Stimulated activated naive CD4-positive, alpha-beta T cell (primary cell): Measurements from ENCODE around the gene RASD1.

ENCODE experiments used
- DNase-seq, 6 experiments: peaks; one replicate each; lab custom pipeline; 2025; lab: John Stamatoyannopoulos, UW

RASD1 gene

DNA sequence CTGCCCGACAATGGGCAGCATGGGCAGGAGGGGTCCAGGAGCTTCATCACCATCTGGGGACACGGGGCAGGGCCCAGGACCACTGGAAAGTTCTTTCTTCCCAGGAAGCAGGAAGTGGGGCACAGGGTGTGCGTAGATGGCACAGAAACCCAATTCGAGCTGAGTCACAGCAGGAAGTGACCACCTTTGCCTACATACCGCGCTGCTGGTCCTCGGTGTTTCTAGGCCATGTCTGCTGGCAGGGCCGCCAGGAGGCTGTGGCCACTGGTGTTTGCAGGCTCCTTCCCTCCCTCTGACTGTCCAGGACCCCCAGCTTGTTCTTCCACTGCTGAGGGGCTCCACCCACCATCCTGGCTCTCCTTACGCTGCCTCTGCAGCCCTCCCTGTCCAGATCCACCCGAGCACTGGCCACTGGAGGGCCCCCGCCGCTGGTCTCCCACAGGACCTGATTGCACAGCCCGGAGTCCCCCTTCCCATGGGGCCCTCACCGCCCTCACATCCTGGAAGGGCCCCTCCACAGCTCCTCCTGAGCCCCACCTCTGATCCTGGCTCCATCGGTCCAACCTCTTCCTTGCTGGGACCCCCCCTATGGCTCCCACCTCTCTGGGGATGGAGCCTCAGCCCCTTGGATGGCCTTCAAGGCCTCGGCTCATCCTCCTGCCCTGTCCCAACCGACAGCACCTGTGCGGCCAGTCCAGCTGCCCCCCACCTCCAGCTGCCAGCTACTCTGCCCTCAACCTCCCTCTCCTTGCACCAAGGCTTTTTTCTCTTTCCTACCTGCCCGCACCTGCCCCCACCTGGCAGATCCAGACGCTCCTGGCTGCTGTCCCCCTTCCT lies 14.5 kb upstream of the RASD1 start:
- DNase-seq, result no peak

DNA sequence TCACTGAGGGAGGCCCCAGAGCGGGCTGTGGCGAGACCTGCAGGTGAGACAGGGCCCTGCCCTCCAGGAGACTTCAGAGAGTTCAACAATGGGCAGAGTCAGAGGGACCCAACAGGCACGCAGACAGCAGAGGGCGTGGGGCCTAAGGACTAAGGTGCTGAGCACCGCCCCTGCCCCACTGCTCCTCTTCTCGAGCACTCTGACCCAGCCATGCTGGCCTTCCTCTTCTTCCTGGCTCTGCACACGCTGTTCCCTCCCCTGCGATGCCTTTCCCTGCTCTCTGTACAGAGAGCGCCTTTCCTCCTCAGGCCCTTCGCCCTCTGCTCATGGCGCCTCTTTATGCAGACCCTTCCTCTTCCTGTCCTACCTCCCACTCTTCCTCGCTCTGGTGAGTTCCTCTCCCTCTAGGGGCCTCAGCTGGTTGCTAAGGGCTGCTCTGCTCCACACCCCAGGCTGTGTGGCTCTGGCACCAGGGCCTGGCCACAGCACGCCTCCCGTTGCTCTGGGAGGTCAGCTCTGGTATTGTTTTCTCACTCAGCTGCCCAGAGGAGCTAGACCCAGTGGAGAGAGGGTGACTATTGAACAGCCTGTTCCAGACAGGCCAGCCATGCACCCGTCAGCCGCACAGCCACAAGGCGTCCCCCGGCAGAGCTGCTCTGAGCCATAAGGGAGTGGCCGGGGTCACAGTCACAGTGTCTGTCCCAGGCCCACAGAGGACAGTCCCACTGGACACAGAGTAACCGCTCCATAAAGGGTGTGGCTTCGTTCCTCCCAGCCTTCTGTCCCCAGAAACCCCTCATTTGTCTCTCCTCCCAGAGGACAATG lies 13.6 kb upstream of the RASD1 start:
- no peak for DNase-seq

DNA sequence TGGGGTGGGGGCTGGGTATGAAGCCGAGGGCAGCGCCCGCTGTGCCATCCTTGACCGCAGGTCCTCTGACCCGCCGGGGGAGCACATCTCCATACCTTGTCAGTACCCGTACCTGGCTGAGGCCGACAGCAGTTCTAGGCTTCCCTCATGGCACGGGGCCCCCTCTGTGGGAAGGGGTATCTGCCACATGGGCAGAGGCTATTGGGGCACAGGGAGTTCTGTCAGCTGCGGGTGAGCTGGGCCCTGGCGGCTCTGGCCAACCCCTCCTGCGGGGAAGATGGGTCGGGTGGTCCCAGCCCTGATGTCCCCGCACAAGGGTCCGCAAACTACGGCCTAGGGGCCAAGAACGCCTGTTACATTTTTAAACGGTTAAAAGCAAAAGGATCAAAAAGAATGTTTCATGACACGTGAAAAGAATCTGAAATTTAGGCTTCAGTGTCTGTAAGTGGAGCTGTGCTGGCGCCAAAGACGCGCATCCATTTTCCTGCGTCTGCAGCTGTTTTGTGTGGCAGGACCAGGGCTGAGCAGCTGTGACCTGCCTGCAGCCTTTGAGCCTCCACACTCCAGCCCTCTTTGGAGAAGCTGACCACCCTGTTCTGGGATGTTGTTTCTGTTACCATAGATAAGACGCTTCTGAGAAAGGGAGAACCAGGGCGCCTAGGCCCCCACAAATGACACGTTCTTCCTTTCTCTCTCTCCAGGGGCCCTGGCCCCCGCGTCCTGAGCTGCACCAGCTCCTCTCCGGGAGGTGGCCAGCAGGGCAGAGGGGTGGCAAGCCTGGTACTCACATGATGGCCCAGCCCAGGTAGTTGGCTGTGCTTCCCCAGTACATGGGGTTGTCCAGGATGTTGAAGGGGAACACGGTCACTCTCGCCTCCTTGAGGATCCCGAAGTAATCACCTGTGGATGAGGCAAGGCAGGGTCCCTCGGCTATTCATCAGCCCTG lies 12.7 kb upstream of the RASD1 start:
- DNase-seq, result no peak

DNA sequence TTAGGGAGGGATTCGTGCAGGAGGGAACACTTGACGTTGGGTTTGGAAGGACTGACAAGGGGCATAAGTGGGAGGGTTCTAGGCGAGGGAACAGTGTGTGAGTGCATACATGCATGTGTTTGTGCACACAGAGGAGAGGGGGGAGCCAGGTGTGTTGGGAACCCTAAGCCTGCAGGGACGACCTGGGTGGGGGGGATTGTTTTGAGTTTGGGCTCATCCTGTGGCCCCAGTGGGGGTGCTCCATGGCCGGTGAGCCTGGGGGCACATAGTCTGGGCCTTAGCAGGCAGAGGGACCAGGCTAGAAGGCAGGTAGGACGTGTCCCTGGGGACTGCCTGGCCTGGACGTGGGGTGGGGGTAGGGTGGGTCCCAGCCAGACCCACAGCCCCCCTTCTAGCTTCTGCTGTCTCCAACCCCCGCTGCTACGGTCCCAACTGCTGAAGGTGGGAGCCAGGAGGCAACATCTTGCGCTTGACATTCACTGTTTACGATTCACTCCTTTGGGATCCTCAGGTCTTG lies 11.9 kb upstream of the RASD1 start:
- no peak for DNase-seq

DNA sequence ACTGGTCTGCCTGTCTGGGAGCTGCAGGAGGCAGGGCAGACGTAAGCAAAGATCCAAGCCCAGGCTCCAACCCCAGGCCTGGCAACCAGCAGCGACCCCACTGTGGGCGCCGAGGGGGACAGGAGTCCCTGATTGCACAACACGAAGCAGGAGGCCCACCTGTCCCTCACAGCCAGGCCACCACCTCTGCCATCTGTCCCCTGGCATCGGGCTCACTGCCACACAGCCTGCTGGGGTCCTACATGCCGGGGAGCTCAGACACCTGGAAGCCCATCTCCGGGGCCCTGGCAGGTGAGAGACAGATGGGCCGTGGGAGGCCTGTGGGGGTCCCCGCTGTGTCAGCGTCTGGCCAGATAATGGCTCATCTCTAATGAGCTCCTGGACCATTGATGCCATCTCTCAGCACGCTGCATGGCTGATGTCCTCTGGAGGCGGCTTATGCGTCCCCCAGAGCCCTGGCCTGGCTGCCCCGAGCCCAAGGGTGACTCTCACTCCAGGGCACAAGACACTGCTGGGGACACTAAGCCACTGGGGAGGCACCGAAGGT lies 11.3 kb upstream of the RASD1 start:
- DNase-seq, result no peak

DNA sequence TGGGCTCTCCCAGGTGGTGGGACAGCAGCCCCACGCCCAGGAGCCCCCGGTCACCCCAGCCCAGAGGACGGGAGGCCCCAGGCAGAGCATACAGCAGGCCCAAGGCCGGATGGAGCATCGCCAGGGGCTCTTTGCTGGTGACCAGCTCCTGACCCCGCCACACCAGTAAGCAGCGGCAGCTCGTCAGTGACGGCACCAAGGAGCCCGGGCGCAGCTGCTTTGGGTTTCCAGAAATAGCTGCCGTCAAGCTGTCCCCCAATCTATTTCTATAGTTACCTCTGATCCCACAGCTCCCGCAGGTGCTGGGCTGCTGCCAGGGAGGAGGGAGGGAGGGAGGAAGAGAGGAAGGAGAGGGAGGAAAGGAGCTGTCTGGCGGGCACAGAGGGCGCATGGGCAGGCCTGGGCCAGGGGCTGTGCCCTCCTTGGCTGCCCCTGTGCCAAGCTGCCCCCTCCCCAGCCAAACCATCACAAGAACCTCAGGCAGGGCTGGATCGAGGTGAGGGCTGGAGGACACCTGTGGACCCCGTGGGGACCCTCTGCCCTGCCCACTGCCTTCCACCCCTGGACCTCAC lies 10.8 kb upstream of the RASD1 start:
- no peak for DNase-seq

DNA sequence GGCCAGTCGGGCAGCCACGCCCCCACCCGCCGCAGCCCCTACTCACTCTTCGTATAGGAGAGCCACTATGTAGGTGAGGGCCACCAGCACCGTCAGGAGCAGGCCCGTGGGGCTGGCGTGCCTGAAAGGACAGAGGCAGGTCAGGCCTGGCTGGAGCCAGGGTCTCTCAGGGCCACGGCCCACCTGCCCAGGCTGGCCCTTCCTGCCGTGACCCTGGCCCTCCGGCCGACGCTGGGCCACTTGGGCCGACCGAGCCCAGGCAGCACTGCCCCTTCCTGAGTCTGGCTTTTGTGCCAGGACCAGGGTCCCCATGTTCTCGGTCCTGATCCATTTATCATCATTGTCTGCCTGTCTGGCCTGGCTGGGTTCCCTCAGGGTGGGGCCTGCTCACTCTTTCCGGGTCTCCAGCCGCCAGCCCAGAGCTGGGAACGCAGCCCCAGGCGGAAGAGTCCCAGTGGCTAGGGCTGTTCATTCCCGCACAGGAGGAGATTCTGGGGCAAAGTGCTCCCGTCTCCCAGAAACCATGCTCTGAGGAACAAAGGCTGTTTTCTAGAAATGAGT lies 10.1 kb upstream of the RASD1 start:
- DNase-seq, result no peak

DNA sequence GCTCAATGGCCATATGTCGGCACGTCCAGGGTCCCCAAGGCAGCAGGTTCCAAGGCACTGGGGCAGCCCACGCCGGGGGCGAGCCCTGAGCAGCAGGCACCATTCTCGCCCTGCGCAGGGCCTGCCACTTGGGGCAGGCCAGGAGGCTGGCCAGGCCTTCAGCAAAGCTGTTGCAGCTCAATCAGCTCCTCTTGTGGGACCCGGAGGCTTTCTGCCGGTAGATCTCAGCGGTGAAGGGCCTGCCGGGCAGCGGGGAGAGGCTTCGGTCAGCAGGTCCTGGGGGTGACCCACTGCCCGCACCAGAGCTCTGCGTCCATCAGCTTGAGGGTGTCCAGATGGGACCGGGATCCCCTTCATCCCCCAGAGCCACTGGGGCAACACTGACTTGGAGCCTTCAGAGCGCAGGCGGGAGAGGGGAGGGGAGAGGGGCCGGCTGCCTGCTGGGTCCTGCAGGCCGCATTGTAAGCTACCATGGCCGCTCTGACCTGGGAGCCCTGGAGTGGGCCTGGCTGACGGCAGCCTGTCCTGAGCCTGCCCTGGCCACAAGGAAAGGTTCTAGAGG lies 9.5 kb upstream of the RASD1 start:
- no peak for DNase-seq

DNA sequence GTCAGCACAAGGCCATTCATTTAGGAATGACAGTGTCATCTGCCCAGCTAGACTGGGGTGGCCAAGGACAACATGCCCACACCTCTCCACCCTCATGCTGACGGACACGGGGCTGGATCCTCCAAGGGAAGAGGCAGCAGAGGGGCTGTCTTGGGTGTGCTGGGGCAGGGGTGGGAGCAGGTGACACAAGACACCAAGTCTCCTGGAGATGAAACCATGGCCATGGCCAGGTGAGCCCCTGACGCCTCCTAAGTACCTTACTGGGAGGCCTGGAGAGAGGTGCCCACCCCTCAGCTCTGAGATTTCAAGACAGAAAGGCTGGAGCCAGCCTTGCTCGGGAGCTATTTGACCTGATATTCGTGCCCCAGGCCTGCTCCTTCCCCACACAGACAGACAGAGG lies 9.0 kb upstream of the RASD1 start:
- no peak for DNase-seq

DNA sequence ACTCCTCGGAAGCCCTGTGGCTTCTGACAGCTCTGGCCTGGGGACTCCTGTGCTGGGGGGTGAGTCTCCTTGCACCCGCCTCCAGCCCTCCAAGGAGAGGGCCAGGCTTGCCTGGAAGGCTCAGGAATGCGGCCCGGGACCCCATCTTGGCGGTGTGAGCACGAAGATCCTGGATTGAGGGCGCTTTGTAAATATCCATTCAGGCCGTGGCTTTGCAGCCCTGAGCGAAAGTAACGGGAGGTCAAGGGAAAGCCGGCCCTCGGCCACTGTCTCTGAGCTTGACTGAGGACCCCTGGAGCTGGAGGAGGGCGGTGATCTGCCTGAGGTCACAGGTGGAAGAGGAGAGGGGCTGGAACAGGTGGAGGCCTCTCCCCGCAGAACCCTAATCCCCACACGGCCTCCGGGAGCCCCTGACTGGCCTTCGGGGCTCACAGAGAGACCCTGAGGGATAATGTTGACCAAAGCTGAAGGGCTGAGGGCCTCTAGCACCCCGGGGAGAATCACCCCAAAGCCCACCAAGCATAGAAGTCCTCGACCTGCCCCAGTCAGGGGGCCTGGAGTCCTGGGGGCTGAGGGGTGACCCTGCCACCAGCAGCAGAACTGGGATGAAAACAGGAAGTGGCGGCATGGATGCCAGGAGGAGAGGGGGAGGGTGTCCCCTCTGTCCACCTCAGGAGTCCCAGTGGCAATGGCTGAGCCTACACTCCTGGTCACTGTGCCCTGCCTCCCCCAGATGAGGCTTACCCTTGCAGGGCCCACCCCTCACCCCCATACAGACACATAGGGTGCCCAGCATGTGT lies 8.3 kb upstream of the RASD1 start:
- no peak for DNase-seq

DNA sequence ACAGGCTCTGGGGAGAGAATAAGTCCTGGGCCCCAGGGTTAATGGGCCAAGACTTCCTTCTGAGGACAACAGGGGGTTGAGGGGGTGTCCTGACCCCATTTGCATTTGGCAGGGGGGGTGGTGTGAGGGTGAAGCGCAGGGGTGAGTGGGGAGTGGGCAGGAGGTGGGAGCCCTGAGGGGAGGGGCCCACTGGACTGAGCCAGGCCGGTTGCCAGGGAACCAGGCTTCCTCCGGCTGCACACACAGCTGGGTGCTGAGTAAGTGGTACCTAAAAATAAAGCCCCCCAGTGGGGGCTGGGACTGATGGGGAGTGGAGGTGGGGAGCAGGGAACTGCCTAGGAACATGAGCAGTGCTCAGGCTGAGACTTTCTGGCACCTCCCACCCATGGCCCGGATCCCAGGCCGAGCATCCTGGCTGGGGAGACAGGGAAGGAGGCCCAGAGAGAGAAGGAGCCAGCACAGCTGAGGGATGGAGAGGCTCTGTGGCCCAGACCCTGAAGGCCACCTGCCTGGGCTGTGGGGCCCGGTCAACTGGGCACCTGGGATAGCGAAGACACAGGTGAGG lies 7.5 kb upstream of the RASD1 start:
- no peak for DNase-seq

DNA sequence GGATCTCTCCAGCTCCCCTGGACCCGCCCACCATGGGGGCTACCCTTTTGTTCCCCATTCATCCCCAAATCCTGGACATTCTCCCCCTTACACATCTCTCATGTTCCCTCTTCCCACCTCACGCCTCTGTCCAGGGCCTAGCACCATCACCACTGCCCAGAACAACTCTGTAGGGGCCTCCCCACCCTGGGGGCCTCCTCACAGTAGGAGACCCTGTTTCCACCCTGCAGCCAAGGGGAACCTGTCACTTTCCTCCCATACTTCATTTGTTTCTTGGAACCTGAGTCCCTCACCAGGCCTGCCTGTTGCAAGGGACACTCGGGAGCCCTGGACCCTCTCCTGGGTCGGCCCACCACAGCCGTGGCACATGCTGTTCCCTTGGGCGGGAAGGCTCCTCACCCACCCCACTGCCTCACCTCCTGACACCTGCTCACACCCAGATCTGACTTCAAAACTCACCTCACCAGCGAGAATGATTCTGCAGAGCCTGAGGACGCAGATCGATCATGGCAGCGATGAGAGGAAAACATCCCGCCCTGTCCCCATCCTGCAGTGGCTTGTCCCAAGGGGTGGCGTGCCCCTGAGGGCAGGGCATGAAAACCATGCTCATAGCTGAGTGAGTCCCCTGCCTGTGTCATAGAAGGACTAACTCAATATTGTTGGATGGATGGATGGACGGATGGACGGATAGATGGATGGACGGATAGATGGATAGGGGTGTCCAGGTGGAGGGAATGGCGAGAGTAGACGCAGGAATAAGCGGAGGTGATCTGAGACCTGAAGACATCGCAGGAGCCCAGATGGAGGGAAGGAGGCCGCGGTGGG lies 6.8 kb upstream of the RASD1 start:
- DNase-seq, result no peak

DNA sequence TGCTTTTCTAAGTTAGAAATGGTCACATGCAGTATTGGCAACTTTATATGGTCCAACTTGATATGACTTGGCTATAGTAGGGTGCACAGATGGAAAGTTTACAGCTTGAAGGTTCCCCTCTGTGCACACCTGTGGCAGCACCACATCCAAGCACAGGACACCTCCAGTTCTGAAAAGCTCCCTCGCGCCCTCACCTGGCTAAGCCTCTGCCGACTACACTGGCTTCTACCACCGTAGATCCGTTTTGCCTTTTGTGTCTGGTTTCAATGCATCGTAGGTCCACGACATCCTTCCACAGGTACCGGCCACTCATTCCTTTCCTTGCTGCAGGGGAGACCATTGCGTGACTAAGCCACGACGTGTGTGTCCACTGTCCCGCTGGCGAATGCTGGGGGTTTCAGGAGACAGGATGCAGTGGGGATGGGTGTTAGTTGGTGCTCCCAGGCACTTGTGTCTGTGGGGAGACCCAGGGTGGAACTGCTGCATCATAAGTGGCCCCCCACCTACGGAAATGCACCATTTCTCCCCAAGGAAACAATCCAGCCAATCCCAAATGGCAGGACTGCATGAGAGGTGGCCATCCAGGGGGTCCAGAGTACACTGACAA lies 4.9 kb upstream of the RASD1 start:
- no peak for DNase-seq

DNA sequence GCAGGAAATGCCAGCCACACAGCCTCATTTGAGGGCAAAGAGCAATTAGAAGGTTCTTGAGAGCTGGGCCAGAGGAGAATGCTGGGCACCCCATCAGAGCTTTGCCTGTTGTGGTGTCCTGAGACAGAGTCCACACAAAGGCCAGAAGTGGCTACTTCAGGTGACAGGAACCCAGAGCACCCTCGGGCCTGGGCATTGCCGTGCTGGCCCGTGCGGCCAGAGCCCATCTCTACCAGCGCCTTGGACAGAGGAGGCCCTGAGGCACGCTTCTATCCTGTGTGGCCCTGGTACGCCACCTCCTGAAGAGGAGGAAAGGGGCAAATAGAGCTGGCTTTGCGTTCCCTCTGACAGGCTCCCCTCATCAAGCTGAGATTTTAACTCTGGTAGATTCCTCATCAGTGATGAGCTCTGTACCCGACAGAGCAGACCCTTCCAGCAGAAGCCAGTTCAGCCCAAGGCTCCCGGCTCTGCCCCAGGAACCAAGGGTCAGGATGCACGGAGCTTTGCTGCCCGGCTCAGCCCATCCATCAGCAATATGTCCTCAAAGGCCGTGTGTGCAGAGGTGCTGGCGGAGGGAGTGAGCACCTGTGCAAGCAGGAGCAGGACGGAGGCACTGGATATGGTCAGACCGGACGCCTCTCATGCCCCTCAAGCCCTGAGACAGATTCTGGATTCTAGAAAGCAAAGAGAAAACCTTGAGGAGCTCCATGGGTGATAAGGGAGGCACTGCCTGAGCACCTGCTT lies 3.4 kb upstream of the RASD1 start:
- no peak for DNase-seq

DNA sequence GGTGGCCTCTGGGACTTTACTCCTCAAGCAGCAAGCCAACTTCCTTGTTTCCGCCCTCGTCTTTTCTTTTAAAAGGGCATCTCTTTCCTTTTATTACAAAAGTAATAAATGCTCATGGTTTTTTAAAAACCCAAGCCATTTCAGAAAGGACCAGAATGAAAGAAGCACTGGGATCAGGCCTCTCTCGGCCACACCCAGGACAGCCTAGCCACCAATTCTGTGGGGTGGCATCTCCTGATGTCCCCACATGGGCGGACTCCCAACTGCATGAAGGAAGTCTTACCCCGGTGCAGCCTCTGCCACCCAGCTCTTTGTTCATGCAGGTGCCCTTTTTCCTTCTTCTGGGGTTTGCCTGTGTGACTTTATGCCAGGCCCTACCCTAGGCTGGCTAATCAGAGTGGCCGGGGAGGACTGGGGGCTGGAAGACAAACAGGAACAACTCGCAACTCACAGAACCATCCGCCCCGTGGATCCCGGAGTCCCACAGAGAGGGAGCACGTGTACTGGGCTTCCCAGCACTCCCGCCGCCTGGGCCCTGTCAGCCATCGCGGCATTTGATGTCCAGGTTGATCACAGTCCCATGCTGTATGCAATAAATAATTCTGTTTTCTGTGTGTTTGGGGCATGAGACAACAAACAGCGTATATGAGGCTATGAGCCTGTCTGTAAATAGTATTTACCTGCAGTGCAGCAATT lies 2.6 kb upstream of the RASD1 start:
- no peak for DNase-seq

DNA sequence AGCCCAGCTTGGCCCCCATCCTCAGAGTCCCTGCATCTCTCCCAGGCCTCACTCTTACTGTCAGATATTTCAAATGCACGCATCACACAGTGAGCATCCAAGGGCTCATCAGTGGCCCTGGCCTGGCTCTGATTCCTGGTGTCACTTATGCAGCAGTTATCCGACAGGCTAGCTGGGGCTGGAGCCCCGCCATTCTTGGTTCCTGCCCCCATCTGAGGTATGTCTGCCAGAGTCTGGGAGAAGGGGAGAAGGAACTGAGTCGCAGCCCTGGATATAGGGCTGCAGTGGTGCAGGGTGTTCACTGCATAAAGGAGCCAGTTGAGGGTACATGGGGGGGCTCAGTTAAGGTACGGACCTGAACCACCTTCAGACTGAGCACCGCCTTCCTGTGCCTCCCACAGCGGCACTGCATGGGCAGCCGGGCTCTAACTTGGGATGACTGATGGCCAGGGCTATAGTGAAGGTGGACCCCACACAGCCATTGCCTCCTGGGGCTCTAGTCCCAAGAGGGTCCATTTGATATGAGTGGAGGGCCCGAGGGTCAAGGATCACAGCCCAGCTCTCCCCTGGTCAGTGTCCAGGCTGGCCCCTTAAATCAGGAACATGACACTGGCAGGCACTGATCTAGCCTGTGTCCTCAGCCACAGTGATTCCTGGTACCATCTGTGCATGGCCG lies 1.8 kb upstream of the RASD1 start:
- DNase-seq, result no peak
